ENCODE measurements around the gene TSSC4.

Gene TSSC4

GRCh38 chr11:2416765-2417164 is 16.2 kb downstream of the TSSC4 start:
- DNase-seq (ENCODE audit: insufficient read length, low spot score) (no peak), FAIRE-seq (no peak)
- TF ChIP-seq CTCF (IDR thresholded peaks at IDR 0.05; ENCODE audit: insufficient read depth, missing control alignments), result no peak

GRCh38 chr11:2417856-2418692 is 17.5 kb downstream of the TSSC4 start:
- FAIRE-seq (no peak), DNase-seq (ENCODE audit: insufficient read length, low spot score) (no peak)
- no peak for TF ChIP-seq CTCF (IDR thresholded peaks at IDR 0.05; ENCODE audit: insufficient read depth, missing control alignments)

- no peak for FAIRE-seq
- no peak for TF ChIP-seq CTCF (IDR thresholded peaks at IDR 0.05; ENCODE audit: insufficient read depth, missing control alignments)
- DNase-seq (ENCODE audit: insufficient read length, low spot score), result no peak
Observed at GRCh38 chr11:2418693-2419360, 18.3 kb downstream of the TSSC4 start.

GRCh38 chr11:2419638-2420501 is 19.3 kb downstream of the TSSC4 start:
- DNase-seq (ENCODE audit: insufficient read length, low spot score), result no peak
- peak; percentile 75 for TF ChIP-seq CTCF (IDR thresholded peaks at IDR 0.05; ENCODE audit: insufficient read depth, missing control alignments)
- no peak for FAIRE-seq

GRCh38 chr11:2420502-2421225 is 20.1 kb downstream of the TSSC4 start:
- no peak for FAIRE-seq
- TF ChIP-seq CTCF (IDR thresholded peaks at IDR 0.05; ENCODE audit: insufficient read depth, missing control alignments), result peak; percentile 79
- peak; percentile 78 for DNase-seq (ENCODE audit: insufficient read length, low spot score)

- no peak for DNase-seq (ENCODE audit: insufficient read length, low spot score)
- no peak for FAIRE-seq
- TF ChIP-seq CTCF (IDR thresholded peaks at IDR 0.05; ENCODE audit: insufficient read depth, missing control alignments), result no peak
Observed at GRCh38 chr11:2421226-2421994, 20.9 kb downstream of the TSSC4 start.

All from D721Med (cell line).